Measurements from ENCODE around the gene CFAP74.

The CFAP74 gene

DNA sequence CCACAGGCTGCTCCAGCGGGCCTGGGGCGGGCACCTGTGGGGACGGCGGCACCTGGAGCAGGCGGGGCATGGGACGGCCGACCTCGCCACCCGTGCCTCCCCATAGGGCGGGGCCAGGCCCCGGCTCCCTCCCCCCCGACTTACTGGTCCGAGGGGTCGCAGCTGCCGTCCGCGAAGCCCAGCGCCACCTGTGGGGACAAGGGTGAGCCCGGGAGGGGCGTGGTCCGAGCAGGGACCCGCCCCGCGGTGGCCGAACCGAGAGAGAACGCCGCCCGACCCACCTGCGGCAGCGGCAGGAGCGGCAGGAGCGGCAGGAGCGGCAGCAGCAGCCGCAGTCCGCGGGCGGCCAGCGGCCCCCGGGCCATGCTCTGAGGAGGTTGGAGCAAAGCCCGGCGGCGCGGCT is 84.7 kb downstream of the CFAP74 start, which contains the start of gene TMEM52 (continued):
- TF ChIP-seq, protein P1, sequence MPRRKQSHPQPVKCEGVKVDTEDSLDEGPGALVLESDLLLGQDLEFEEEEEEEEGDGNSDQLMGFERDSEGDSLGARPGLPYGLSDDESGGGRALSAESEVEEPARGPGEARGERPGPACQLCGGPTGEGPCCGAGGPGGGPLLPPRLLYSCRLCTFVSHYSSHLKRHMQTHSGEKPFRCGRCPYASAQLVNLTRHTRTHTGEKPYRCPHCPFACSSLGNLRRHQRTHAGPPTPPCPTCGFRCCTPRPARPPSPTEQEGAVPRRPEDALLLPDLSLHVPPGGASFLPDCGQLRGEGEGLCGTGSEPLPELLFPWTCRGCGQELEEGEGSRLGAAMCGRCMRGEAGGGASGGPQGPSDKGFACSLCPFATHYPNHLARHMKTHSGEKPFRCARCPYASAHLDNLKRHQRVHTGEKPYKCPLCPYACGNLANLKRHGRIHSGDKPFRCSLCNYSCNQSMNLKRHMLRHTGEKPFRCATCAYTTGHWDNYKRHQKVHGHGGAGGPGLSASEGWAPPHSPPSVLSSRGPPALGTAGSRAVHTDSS (tag by site-specific recombination; IDR thresholded peaks at IDR 0.05) = no peak
- TF ChIP-seq KLF16 (tag by site-specific recombination; IDR thresholded peaks at IDR 0.05) (no peak), ZEB2 (tag by site-specific recombination; IDR thresholded peaks at IDR 0.05) (no peak), ZNF248 (tag by site-specific recombination; IDR thresholded peaks at IDR 0.05) (no peak), OSR2 (tag by site-specific recombination; IDR thresholded peaks at IDR 0.05) (peak; percentile 83), ZNF324 (tag by site-specific recombination; IDR thresholded peaks at IDR 0.05) (no peak), ZNF701 (tag by site-specific recombination; IDR thresholded peaks at IDR 0.05) (no peak), ZNF510 (tag by site-specific recombination; IDR thresholded peaks at IDR 0.05; ENCODE audit: insufficient replicate concordance) (no peak), ZNF223 (tag by site-specific recombination; IDR thresholded peaks at IDR 0.05) (no peak), BCL11B (tag by site-specific recombination; IDR thresholded peaks at IDR 0.05; ENCODE audit: low read depth) (no peak), ZNF2 (tag by site-specific recombination; IDR thresholded peaks at IDR 0.05) (no peak), KLF10 (tag by site-specific recombination; IDR thresholded peaks at IDR 0.05) (no peak), ZNF112 (tag by site-specific recombination; IDR thresholded peaks at IDR 0.05) (no peak), ZNF677 (tag by site-specific recombination; IDR thresholded peaks at IDR 0.05) (no peak), ZNF561 (tag by site-specific recombination; IDR thresholded peaks at IDR 0.05; ENCODE audit: borderline replicate concordance) (peak; percentile 23; the same call in 1 of the 2 replicates), ZNF221 (tag by site-specific recombination; IDR thresholded peaks at IDR 0.05; ENCODE audit: borderline replicate concordance) (no peak)
- TF ChIP-seq, protein P2, sequence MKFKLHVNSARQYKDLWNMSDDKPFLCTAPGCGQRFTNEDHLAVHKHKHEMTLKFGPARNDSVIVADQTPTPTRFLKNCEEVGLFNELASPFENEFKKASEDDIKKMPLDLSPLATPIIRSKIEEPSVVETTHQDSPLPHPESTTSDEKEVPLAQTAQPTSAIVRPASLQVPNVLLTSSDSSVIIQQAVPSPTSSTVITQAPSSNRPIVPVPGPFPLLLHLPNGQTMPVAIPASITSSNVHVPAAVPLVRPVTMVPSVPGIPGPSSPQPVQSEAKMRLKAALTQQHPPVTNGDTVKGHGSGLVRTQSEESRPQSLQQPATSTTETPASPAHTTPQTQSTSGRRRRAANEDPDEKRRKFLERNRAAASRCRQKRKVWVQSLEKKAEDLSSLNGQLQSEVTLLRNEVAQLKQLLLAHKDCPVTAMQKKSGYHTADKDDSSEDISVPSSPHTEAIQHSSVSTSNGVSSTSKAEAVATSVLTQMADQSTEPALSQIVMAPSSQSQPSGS (tag by site-specific recombination; IDR thresholded peaks at IDR 0.05; ENCODE audit: low read depth) = no peak
- TF ChIP-seq, protein P3, sequence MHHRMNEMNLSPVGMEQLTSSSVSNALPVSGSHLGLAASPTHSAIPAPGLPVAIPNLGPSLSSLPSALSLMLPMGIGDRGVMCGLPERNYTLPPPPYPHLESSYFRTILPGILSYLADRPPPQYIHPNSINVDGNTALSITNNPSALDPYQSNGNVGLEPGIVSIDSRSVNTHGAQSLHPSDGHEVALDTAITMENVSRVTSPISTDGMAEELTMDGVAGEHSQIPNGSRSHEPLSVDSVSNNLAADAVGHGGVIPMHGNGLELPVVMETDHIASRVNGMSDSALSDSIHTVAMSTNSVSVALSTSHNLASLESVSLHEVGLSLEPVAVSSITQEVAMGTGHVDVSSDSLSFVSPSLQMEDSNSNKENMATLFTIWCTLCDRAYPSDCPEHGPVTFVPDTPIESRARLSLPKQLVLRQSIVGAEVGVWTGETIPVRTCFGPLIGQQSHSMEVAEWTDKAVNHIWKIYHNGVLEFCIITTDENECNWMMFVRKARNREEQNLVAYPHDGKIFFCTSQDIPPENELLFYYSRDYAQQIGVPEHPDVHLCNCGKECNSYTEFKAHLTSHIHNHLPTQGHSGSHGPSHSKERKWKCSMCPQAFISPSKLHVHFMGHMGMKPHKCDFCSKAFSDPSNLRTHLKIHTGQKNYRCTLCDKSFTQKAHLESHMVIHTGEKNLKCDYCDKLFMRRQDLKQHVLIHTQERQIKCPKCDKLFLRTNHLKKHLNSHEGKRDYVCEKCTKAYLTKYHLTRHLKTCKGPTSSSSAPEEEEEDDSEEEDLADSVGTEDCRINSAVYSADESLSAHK (tag by site-specific recombination; IDR thresholded peaks at IDR 0.05) = no peak
- TF ChIP-seq, protein P4, sequence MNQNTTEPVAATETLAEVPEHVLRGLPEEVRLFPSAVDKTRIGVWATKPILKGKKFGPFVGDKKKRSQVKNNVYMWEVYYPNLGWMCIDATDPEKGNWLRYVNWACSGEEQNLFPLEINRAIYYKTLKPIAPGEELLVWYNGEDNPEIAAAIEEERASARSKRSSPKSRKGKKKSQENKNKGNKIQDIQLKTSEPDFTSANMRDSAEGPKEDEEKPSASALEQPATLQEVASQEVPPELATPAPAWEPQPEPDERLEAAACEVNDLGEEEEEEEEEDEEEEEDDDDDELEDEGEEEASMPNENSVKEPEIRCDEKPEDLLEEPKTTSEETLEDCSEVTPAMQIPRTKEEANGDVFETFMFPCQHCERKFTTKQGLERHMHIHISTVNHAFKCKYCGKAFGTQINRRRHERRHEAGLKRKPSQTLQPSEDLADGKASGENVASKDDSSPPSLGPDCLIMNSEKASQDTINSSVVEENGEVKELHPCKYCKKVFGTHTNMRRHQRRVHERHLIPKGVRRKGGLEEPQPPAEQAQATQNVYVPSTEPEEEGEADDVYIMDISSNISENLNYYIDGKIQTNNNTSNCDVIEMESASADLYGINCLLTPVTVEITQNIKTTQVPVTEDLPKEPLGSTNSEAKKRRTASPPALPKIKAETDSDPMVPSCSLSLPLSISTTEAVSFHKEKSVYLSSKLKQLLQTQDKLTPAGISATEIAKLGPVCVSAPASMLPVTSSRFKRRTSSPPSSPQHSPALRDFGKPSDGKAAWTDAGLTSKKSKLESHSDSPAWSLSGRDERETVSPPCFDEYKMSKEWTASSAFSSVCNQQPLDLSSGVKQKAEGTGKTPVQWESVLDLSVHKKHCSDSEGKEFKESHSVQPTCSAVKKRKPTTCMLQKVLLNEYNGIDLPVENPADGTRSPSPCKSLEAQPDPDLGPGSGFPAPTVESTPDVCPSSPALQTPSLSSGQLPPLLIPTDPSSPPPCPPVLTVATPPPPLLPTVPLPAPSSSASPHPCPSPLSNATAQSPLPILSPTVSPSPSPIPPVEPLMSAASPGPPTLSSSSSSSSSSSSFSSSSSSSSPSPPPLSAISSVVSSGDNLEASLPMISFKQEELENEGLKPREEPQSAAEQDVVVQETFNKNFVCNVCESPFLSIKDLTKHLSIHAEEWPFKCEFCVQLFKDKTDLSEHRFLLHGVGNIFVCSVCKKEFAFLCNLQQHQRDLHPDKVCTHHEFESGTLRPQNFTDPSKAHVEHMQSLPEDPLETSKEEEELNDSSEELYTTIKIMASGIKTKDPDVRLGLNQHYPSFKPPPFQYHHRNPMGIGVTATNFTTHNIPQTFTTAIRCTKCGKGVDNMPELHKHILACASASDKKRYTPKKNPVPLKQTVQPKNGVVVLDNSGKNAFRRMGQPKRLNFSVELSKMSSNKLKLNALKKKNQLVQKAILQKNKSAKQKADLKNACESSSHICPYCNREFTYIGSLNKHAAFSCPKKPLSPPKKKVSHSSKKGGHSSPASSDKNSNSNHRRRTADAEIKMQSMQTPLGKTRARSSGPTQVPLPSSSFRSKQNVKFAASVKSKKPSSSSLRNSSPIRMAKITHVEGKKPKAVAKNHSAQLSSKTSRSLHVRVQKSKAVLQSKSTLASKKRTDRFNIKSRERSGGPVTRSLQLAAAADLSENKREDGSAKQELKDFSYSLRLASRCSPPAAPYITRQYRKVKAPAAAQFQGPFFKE (tag by site-specific recombination; IDR thresholded peaks at IDR 0.05; ENCODE audit: borderline replicate concordance) = no peak
- TF ChIP-seq, protein P5, sequence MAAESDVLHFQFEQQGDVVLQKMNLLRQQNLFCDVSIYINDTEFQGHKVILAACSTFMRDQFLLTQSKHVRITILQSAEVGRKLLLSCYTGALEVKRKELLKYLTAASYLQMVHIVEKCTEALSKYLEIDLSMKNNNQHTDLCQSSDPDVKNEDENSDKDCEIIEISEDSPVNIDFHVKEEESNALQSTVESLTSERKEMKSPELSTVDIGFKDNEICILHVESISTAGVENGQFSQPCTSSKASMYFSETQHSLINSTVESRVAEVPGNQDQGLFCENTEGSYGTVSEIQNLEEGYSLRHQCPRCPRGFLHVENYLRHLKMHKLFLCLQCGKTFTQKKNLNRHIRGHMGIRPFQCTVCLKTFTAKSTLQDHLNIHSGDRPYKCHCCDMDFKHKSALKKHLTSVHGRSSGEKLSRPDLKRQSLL (tag by site-specific recombination; IDR thresholded peaks at IDR 0.05) = no peak
- TF ChIP-seq, protein P6, sequence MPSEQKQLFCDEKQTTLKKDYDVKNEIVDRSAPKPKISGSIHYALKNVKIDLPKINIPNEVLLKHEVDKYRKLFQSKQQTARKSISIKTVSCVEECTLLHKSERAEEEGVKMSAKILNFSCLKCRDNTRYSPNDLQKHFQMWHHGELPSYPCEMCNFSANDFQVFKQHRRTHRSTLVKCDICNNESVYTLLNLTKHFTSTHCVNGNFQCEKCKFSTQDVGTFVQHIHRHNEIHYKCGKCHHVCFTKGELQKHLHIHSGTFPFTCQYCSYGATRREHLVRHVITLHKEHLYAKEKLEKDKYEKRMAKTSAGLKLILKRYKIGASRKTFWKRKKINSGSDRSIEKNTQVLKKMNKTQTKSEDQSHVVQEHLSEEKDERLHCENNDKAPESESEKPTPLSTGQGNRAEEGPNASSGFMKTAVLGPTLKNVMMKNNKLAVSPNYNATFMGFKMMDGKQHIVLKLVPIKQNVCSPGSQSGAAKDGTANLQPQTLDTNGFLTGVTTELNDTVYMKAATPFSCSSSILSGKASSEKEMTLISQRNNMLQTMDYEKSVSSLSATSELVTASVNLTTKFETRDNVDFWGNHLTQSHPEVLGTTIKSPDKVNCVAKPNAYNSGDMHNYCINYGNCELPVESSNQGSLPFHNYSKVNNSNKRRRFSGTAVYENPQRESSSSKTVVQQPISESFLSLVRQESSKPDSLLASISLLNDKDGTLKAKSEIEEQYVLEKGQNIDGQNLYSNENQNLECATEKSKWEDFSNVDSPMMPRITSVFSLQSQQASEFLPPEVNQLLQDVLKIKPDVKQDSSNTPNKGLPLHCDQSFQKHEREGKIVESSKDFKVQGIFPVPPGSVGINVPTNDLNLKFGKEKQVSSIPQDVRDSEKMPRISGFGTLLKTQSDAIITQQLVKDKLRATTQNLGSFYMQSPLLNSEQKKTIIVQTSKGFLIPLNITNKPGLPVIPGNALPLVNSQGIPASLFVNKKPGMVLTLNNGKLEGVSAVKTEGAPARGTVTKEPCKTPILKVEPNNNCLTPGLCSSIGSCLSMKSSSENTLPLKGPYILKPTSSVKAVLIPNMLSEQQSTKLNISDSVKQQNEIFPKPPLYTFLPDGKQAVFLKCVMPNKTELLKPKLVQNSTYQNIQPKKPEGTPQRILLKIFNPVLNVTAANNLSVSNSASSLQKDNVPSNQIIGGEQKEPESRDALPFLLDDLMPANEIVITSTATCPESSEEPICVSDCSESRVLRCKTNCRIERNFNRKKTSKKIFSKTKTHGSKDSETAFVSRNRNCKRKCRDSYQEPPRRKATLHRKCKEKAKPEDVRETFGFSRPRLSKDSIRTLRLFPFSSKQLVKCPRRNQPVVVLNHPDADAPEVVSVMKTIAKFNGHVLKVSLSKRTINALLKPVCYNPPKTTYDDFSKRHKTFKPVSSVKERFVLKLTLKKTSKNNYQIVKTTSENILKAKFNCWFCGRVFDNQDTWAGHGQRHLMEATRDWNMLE (tag by site-specific recombination; conservative IDR thresholded peaks at IDR 0.05; ENCODE audit: low read depth) = no peak
